HepG2 (cell line): ENCODE data around the gene ST8SIA2. TPM values are rescaled to one million over a fixed set of nuclear protein-coding genes. Genes with fewer than 3 reads are reported as not detected.

ENCODE experiments used
- ATAC-seq: fragments of 200-7000 bp; cut with Tn5 transposase; 3 replicates; pipeline ENCODE4 v1.9.1; 2020; ENCODE audit warnings: mild to moderate bottlenecking, moderate library complexity
- BruUV-seq: library from RNA; stranded (reverse); fragments of 400-500 nt; replicated peaks from 2 replicates; lab custom pipeline; 2021; lab: Mats Ljungman, UMichigan
- CTCF ChIA-PET: fragments of 300-600 bp; formaldehyde crosslinking; extraction: SDS; loops from one replicate; lab custom pipeline; 2021; ENCODE audit warnings: low total read pairs, inconsistent platforms, low intra/inter-chr PET ratio; lab: Yijun Ruan, JAX
- POLR2A ChIA-PET: fragments of 350-600 bp; sonication (Branson Sonifier 250); formaldehyde crosslinking; loops from one replicate; lab custom pipeline; 2020; ENCODE audit warnings: antibody characterized with exemption, inconsistent platforms; lab: Yijun Ruan, JAX
- DNase-seq: peaks from one replicate; pipeline ENCODE4 v3.0.0-alpha.2; 2015; ENCODE audit warnings: low spot score
- FAIRE-seq: peaks from 3 replicates; lab custom pipeline; 2011; peaks lifted over from hg19 to GRCh38; lab: Jason Lieb, UNC
- H2AFZ ChIP-seq: one replicate; pipeline ENCODE4 v1.6.1; 2011; ENCODE audit warnings: low read length, inconsistent platforms
- H3K27ac ChIP-seq: fragments of 300-600 bp; 3 replicates; pipeline ENCODE4 v1.8.0; 2011; ENCODE audit warnings: mixed run types, mild to moderate bottlenecking, mixed read lengths, low read length, inconsistent platforms; ENCODE audit not compliant: insufficient read depth; ENCODE audit errors: extremely low read length
- H3K27me3 ChIP-seq, 2 experiments: fragments of 200-600 bp in 1 of 2; 2 replicates in 1 of 2; 3 replicates in 1 of 2; pipeline versions ENCODE4 v1.6.0 to v1.8.0; 2011; ENCODE audit warnings: low read length in 2 of 2, mild to moderate bottlenecking in 2 of 2, moderate library complexity in 2 of 2, inconsistent platforms in 1 of 2; ENCODE audit not compliant: insufficient read depth in 2 of 2, control insufficient read depth in 1 of 2
- H3K36me3 ChIP-seq, 2 experiments: fragments of 200-600 bp in 1 of 2; replicated peaks in 1 of 2; 2 replicates in 1 of 2; 3 replicates in 1 of 2; pipeline versions ENCODE4 v1.5.1 to v1.8.0; 2011; ENCODE audit warnings: low read length in 2 of 2, inconsistent platforms in 1 of 2; ENCODE audit not compliant: insufficient read depth in 2 of 2, control insufficient read depth in 1 of 2
- H3K4me1 ChIP-seq: 2 replicates; pipeline ENCODE4 v1.5.1; 2012; ENCODE audit warnings: low read length, inconsistent platforms; ENCODE audit not compliant: insufficient read depth
- H3K4me2 ChIP-seq: 2 replicates; pipeline ENCODE4 v1.6.0; 2011; ENCODE audit warnings: low read depth, low read length, inconsistent platforms
- H3K4me3 ChIP-seq, 3 experiments: fragments of 200-600 bp in 1 of 3; sonication (generic), shearing (Covaris generic) in 1 of 3; replicated peaks in 1 of 3; 2 replicates each; pipeline ENCODE4 v1.5.1; 2011 to 2016; ENCODE audit warnings: low read length in 3 of 3, inconsistent platforms in 2 of 3, low read depth in 2 of 3, mild to moderate bottlenecking in 2 of 3, control low read depth in 1 of 3, mixed read lengths in 1 of 3; ENCODE audit not compliant: insufficient read depth in 1 of 3
- H3K79me2 ChIP-seq: one replicate; pipeline ENCODE4 v1.6.1; 2011; ENCODE audit warnings: low read length, inconsistent platforms; ENCODE audit not compliant: insufficient read depth
- H3K9ac ChIP-seq: 2 replicates; pipeline ENCODE4 v1.6.0; 2011; ENCODE audit warnings: mild to moderate bottlenecking, low read depth, low read length, inconsistent platforms; ENCODE audit not compliant: insufficient read depth
- H3K9me3 ChIP-seq: 2 replicates; pipeline ENCODE4 v1.5.1; 2012; ENCODE audit warnings: mild to moderate bottlenecking, low read length
- H4K20me1 ChIP-seq: 2 replicates; pipeline ENCODE4 v1.6.0; 2011; ENCODE audit warnings: inconsistent platforms, mild to moderate bottlenecking, low read length, moderate library complexity; ENCODE audit not compliant: insufficient read depth
- MBNL3 ChIP-seq: fragments of 250-450 bp; sonication (Bioruptor Pico); conservative IDR thresholded peaks from 2 replicates; pipeline ENCODE4 v1.8.0; 2022; ENCODE audit warnings: mild to moderate bottlenecking, inconsistent platforms
- PRMT3 ChIP-seq: sonication (generic); formaldehyde crosslinking; IDR thresholded peaks from 2 replicates; pipeline ENCODE4 v1.8.1; 2022; ENCODE audit warnings: low read depth, mild to moderate bottlenecking, moderate library complexity, missing genetic modification reagents, borderline replicate concordance
- RFXAP ChIP-seq: sonication (generic); formaldehyde crosslinking; IDR thresholded peaks from 2 replicates; pipeline ENCODE4 v1.4.0; 2020; ENCODE audit warnings: missing genetic modification reagents, borderline replicate concordance
- SUZ12 ChIP-seq: fragments of 150-350 bp; IDR thresholded peaks from 2 replicates; pipeline ENCODE4 v1.6.1; 2014; ENCODE audit warnings: low read depth, low read length
- ZNF543 ChIP-seq: sonication (generic); formaldehyde crosslinking; IDR thresholded peaks from 2 replicates; pipeline ENCODE4 v1.4.0; 2020; ENCODE audit warnings: mild to moderate bottlenecking, missing genetic modification reagents
- ZNF75D ChIP-seq: sonication (generic); formaldehyde crosslinking; IDR thresholded peaks from 2 replicates; pipeline ENCODE4 v1.8.1; 2023; ENCODE audit warnings: missing genetic modification reagents, mild to moderate bottlenecking, borderline replicate concordance
- ZSCAN22 ChIP-seq: sonication (generic); formaldehyde crosslinking; IDR thresholded peaks from 2 replicates; pipeline ENCODE4 v1.4.0; 2020; ENCODE audit warnings: mild to moderate bottlenecking, missing genetic modification reagents
- WGBS: methylation state at CpG from one replicate; pipeline ENCODE4 v1.1.6; 2017; ENCODE audit warnings: low lambda C conversion rate; 5-methylcytosine and 5-hydroxymethylcytosine counted together
- in situ Hi-C: cut with HindIII; loops from 2 replicates; pipeline ENCODE4 v1.10.0; 2017; ENCODE audit warnings: low pct_unique_long_range_greater_than_20kb; ENCODE audit not compliant: extremely low pct_ligation_motif_present
- intact Hi-C: fragments of 100-400 bp; cut with micrococcal nuclease; formaldehyde crosslinking; loops from one replicate; pipeline ENCODE4 v1.10.0; 2022; ENCODE audit not compliant: unreplicated experiment
- polyA plus RNA-seq, 8 experiments: library from polyadenylated mRNA; depleted of rRNA in 3 of 8; stranded (reverse) in 7 of 8; unstranded in 1 of 8; fragments of >200 nt; fragmentation: Illumina TruSeq in 4 of 8; extraction: Trizol in 4 of 8; gene quantifications; 2 replicates each; pipeline versions ENCODE4 v1.2.1 to v1.2.3, GENCODE V29; 2011 to 2016; ENCODE audit warnings: low read depth in 4 of 8, missing spikeins in 1 of 8, mixed read lengths in 1 of 8; ENCODE audit not compliant: insufficient read depth in 1 of 8
- total RNA-seq, 5 experiments: library from RNA; depleted of rRNA; stranded (reverse); fragments of >200 nt; fragmentation: Illumina TruSeq; extraction: Trizol; gene quantifications; 2 replicates each; pipeline ENCODE4 v1.2.3, GENCODE V29; 2016; ENCODE audit warnings: low read depth in 1 of 5
- TF ChIP-seq, protein P1 (sequence below): sonication (generic); formaldehyde crosslinking; IDR thresholded peaks from 2 replicates; pipeline ENCODE4 v1.5.0; 2020; ENCODE audit warnings: mild to moderate bottlenecking, missing genetic modification reagents, moderate library complexity
- TF ChIP-seq, protein P2 (sequence below): sonication (generic); formaldehyde crosslinking; conservative IDR thresholded peaks from 2 replicates; pipeline ENCODE4 v1.8.0; 2022; ENCODE audit warnings: mild to moderate bottlenecking, moderate library complexity, missing genetic modification reagents

The ST8SIA2 gene
- total and polyA plus RNA-seq, 2 of the 13 experiments (the other 11 are each of a cell fraction or from before 2014, with no cell fraction given) = not detected

DNA sequence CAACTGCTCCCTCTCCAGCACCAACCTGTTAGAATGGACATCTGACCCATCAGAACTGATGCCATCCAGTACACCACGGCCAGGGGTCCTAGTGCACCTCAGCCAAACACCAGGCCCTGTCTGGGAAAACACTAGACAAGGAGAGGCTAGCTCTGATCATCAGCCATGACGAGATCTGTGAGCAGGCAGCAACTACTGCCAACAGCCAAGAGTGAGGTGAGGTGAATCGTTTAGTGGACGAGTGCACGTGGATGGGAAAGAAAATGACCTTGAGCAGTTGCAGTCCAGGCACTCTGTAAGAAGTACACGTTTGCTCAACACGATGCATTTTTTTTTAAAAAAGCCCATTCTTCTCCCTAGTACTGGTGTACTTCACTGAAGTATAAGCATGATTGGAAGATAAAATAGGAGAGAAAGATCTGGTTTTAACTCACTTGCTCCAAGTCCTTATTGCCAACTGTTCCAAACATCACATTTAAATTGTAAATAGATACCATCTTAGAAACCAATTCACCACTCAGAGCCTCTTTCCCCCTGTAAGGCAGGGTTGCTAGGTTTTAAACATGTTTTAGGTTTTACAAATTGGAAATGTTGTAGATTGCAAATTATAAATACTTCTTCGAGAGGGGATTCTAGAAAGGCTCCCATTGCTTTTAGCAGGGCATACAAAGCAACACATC is 5.7 kb downstream of the ST8SIA2 start (continued):
- TF ChIP-seq ZNF75D = no peak
- no peak for TF ChIP-seq MBNL3 (CRISPR knock-in tag)
- TF ChIP-seq, protein P1, sequence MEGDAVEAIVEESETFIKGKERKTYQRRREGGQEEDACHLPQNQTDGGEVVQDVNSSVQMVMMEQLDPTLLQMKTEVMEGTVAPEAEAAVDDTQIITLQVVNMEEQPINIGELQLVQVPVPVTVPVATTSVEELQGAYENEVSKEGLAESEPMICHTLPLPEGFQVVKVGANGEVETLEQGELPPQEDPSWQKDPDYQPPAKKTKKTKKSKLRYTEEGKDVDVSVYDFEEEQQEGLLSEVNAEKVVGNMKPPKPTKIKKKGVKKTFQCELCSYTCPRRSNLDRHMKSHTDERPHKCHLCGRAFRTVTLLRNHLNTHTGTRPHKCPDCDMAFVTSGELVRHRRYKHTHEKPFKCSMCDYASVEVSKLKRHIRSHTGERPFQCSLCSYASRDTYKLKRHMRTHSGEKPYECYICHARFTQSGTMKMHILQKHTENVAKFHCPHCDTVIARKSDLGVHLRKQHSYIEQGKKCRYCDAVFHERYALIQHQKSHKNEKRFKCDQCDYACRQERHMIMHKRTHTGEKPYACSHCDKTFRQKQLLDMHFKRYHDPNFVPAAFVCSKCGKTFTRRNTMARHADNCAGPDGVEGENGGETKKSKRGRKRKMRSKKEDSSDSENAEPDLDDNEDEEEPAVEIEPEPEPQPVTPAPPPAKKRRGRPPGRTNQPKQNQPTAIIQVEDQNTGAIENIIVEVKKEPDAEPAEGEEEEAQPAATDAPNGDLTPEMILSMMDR (CRISPR knock-in tag) = no peak
- TF ChIP-seq PRMT3 (CRISPR knock-in tag) = no peak
- TF ChIP-seq, all 625 proteins: peak for 0

DNA sequence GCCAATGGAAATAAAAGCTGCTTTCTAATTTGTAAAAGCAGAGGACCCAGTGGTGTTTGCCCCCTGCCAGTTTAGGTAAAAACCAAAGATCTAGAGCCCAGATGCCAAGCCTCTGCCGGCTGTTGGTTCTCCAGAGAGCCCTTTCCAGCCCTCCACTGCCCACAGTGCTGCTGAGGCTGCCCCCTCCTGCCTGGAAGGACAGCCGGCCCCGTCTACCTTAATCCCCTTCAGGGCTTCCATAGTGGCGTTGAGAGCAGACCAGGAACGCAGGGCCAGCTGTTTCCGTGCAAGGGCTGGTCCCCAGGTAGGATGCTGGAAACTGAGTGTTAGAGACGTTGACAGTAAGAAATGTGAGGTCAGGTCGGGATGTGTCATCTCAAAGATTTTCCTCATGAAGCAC is 6.9 kb downstream of the ST8SIA2 start:
- CTCF ChIA-PET = no interaction called here
- no peak overlapping the region for H3K4me2 ChIP-seq
- no peaks in the 10 kb centered on the region for H3K4me1 ChIP-seq
- no peaks in the 10 kb centered on the region for H3K79me2 ChIP-seq
- FAIRE-seq = no peak
- intact Hi-C loops (no loop called here), in situ Hi-C loops (no loop called here)
- no TSS peak for BruUV-seq
- no peaks in the 10 kb centered on the region for H3K9me3 ChIP-seq
- no peaks in the 10 kb centered on the region for H4K20me1 ChIP-seq
- POLR2A ChIA-PET = no interaction called here
- TF ChIP-seq, protein P2, sequence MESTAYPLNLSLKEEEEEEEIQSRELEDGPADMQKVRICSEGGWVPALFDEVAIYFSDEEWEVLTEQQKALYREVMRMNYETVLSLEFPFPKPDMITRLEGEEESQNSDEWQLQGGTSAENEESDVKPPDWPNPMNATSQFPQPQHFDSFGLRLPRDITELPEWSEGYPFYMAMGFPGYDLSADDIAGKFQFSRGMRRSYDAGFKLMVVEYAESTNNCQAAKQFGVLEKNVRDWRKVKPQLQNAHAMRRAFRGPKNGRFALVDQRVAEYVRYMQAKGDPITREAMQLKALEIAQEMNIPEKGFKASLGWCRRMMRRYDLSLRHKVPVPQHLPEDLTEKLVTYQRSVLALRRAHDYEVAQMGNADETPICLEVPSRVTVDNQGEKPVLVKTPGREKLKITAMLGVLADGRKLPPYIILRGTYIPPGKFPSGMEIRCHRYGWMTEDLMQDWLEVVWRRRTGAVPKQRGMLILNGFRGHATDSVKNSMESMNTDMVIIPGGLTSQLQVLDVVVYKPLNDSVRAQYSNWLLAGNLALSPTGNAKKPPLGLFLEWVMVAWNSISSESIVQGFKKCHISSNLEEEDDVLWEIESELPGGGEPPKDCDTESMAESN (CRISPR knock-in tag) = no peak
- TF ChIP-seq RFXAP (CRISPR knock-in tag) = no peak
- no peak for TF ChIP-seq ZSCAN22 (CRISPR knock-in tag)
- TF ChIP-seq ZNF543 = no peak
- no peak for TF ChIP-seq SUZ12
- peaks cover 0 to 43% of the 10 kb centered on the region in 2 experiments; a peak in 3 of 5 replicates for H3K27me3 ChIP-seq
- H2AFZ ChIP-seq = no peak overlapping the region
- no peak for DNase-seq
- no peak for ATAC-seq
- no peak overlapping the region for H3K9ac ChIP-seq
- H3K36me3 ChIP-seq = no peaks in the 10 kb centered on the region
- no peak overlapping the region for H3K4me3 ChIP-seq
- 8% methylated on average over 5 of the region's 8 CpGs for WGBS
- no peak overlapping the region for H3K27ac ChIP-seq
